NCI-H187 treated with DMSO at 0.1 percent for 48 hours (cell line): Measurements from ENCODE around the gene CNTN3.

Experiments used
- DNase-seq: peaks from one replicate; lab custom pipeline; 2025; lab: John Stamatoyannopoulos, UW

The CNTN3 gene

DNA sequence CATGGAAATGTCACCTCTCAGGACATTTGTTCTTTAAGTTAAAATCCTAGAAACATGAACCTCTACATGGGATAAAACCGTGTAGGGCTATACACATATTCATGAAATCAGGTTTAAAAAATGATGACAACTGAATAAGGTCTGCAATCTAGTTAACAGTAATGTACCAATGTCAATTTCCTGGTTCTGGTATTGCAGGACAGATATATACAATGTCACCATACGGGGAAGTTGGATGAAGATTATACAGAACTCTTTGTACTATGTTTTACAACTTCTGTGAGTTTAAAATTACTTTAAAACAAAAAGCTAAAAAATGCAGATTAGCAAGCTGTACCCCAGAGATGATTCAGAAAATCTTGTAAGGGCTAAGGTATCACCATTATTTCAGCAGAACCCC is 6.7 kb downstream of the CNTN3 start:
- no peak for DNase-seq

DNA sequence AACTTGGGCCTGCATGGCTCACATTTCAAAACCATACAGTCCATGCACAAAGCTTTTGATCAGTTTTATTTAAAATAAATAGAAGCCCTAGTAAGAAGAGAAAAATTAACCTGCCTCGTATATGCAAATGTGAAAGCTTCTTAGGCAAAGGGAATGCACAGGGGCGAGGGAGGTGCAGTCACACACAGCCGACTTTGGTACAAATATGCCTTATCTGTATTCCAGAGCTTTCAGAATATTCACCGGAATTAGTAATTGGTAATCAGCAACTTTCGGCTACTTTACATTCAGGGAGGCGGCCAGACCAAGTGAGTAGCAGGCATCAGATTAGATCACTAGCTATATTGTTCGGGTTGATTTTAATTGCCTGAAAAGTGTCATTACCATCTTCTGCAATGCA is 7.5 kb downstream of the CNTN3 start:
- no peak for DNase-seq

GRCh38 chr3:74605437-74605836 is 9.0 kb downstream of the CNTN3 start:
- no peak for DNase-seq

DNA sequence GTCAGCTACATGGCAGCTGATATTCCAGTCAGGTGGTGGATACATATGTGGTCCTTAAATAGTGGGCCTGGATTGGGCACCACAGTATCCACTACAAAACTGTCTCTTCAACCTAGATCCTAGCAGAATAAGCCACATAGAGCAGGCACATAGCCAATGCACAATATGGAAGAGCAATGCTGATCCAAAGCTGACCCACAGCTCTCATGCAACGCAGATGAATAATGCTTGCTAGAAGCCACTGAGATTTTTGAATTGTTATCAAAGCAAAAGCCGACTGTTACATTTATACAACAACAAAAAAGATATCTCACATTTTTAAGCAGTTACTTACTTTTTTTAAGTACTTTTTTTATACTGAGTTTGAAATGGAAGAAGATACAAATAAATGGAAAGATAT is 11.2 kb downstream of the CNTN3 start:
- DNase-seq: no peak

DNA sequence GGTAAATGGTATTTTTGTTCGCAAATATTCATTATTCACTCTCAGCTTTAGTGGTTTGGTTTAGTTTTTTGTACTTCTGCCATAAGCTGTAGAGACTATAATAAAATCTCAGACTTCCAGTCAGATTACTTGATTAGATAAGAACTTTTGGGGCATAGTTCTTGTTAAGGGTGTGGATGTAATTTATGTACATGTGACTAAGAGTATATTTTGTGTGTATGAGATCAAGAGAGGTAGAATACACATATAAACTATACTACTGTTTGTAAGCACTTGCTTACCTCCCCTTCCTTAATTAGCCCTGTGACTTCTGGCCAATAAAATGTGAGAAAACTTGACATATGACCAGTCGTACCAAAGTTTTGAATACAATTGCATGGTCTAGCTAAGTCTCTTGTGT is 12.0 kb downstream of the CNTN3 start:
- no peak for DNase-seq

- DNase-seq: no peak
Measured at GRCh38 chr3:74601793-74602192, 12.7 kb downstream of the CNTN3 start.

GRCh38 chr3:74599564-74599963 is 14.9 kb downstream of the CNTN3 start:
- no peak for DNase-seq

DNA sequence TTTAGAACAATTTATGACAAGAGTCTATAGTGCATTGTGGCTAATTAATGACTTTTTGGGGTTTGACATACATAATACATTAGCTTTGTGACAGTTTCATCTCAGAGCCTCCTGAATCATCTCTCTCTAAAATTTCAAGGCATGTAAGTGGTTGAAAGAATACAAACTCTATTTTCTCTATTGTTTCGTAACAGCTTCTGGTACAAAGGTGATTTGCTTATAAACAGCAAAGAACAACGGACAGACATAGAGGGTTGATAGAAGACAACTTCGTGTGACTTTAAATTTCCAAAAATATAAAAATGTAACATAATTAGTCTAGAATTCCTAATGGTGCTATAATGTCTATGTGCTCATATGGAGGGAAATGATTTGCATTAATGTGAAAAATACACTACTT is 21.3 kb downstream of the CNTN3 start:
- DNase-seq: no peak

- no peak for DNase-seq
Measured at GRCh38 chr3:74592359-74592758, 22.1 kb downstream of the CNTN3 start.

DNA sequence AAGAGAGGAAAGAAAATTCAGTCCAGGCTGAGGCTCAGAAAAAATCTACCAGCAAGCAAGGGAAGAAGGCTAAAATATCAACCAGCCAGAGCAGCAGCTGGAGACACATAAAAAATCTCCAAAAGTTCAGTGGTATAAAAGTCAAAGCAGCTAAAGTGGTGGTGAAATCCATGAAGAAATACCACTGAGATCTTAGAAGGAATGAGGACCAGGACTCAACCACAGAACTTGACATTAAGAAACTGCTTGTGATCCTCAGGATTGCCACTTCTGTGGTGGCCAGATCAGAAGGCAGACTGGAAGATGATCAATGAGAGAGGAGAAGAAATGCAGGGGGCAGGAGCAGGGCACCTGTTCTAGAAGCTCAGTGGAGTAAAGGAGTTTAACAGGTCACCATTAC is 22.5 kb downstream of the CNTN3 start:
- no peak for DNase-seq

DNA sequence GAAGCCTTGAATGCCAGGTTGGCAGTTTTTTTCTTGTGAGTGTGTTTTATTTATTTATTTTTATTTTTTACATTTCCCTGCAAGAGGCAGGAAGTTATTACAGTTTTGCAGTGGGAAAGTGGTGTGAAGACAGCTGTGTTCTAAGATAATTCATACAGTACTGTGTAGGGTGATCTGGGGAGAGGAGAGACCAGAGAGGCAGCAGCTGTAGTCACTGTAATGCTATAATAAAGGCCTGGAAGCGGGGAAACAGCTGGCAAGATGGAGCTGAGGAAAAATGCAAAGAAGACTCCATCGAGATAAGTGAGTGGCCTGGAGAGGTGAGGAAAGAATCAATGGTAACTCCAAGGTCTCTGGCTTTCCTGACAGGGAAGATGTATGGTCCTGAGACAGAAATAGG is 23.1 kb downstream of the CNTN3 start:
- no peak for DNase-seq

DNA sequence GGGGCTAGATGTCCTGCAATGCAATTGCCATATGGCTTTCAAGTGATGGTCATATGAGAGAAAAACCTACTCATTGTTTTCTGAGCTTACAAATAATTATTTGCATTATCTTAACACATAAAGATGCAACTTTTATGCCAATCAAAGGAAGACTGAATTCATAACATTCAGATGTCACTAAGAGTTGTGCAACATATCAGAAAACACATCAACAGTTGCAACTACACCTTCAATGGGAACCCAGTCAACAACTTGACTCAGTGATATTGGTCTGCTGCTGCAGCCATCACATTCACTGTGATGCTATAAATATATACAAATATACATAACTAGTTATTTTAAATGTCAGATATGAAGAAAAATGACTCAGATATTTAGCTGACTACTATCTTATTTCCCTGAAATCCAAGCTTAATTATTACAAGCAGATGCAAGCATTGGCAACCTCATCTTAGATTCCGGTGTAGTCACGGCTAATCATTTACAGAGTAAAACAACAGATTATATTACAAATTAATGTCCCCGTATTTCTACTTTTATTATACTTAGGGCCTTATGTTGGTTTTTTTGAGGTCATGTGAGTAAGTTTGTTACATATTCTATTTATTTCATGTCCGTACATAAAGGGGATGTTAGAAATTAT is 23.7 kb downstream of the CNTN3 start:
- no peak for DNase-seq

GRCh38 chr3:74584782-74585181 is 29.7 kb downstream of the CNTN3 start:
- no peak for DNase-seq

DNA sequence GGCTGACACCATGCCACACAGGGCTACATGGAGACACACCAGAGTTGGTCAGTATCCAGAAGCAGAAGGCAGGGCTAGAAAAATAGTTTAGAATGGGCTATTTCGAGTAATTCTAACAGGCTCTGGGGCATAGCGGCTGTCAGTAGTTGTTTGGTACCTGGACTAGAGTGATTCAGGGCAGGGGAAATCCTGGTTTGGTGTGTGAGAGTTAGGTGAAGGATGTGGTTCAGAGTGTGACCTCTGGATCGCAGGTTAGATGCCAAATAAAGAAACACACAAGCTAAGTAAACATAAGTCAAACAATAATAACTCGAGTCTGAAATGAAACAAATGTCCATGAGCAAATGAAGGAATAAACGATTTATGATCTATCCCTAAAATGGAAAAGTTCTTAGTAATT is 31.5 kb downstream of the CNTN3 start:
- no peak for DNase-seq

DNA sequence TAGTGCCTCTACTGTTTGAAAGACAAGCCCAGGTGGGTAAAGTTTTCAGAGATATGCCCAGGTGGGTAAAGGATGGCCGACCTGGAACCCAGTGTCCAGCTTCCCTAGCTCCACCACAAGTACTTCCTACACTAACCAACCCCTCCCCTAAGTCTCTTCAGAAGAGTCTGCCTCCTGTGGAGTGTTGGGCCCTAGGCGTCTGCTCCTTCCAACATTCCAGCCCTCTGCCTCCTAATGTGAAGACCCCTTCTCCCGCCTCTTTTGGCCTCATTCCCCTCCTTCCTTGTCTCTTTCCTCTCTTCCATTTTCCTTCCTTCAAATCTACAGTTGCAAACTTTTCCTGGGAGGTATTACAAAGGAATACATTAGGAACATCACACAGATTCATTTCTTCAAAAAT is 38.6 kb downstream of the CNTN3 start:
- DNase-seq: no peak

- no peak for DNase-seq
Measured at GRCh38 chr3:74571118-74571517, 43.3 kb downstream of the CNTN3 start.
